ENCODE results near the gene SLITRK5.

The SLITRK5 gene

GRCh38 chr13:87671031-87671752, at the start of gene SLITRK5:
TSS of gene SLITRK5 (plus strand) at chr13:87671371. CDS start at chr13:87675389, 4,018 bp downstream.
- in situ Hi-C loops (cut with MboI; ENCODE audit: low sequenced_read_pairs) = no loop called here

- in situ Hi-C loops (cut with MboI; ENCODE audit: low sequenced_read_pairs) = no loop called here
Observed at GRCh38 chr13:87622971-87623370, 48.2 kb upstream of the SLITRK5 start.

GRCh38 chr13:87656306-87656705, 14.9 kb upstream of the SLITRK5 start:
- in situ Hi-C loops (cut with MboI; ENCODE audit: low sequenced_read_pairs) = no loop called here

GRCh38 chr13:87661471-87661870, 9.7 kb upstream of the SLITRK5 start:
- in situ Hi-C loops (cut with MboI; ENCODE audit: low sequenced_read_pairs) = no loop called here

GRCh38 chr13:87666831-87667230, 4.3 kb upstream of the SLITRK5 start:
- in situ Hi-C loops (cut with MboI; ENCODE audit: low sequenced_read_pairs) = no loop called here

GRCh38 chr13:87667686-87668085, 3.5 kb upstream of the SLITRK5 start:
- in situ Hi-C loops (cut with MboI; ENCODE audit: low sequenced_read_pairs) = no loop called here

GRCh38 chr13:87669379-87669978, 1.7 kb upstream of the SLITRK5 start:
- in situ Hi-C loops (cut with MboI; ENCODE audit: low sequenced_read_pairs) = no loop called here

GRCh38 chr13:87671753-87672605, 808 bp downstream of the SLITRK5 start:
- in situ Hi-C loops (cut with MboI; ENCODE audit: low sequenced_read_pairs) = no loop called here

- in situ Hi-C loops (cut with MboI; ENCODE audit: low sequenced_read_pairs) = no loop called here
Observed at GRCh38 chr13:87674247-87674738, 3.1 kb downstream of the SLITRK5 start.

- in situ Hi-C loops (cut with MboI; ENCODE audit: low sequenced_read_pairs) = no loop called here
Observed at GRCh38 chr13:87675851-87676250, 4.7 kb downstream of the SLITRK5 start.

- in situ Hi-C loops (cut with MboI; ENCODE audit: low sequenced_read_pairs) = no loop called here
Observed at GRCh38 chr13:87676254-87677042, 5.3 kb downstream of the SLITRK5 start.

- in situ Hi-C loops (cut with MboI; ENCODE audit: low sequenced_read_pairs) = no loop called here
Observed at GRCh38 chr13:87677043-87677495, 5.9 kb downstream of the SLITRK5 start.

GRCh38 chr13:87677496-87678371, 6.6 kb downstream of the SLITRK5 start:
- in situ Hi-C loops (cut with MboI; ENCODE audit: low sequenced_read_pairs) = no loop called here

- in situ Hi-C loops (cut with MboI; ENCODE audit: low sequenced_read_pairs) = no loop called here
Observed at GRCh38 chr13:87678372-87678752, 7.2 kb downstream of the SLITRK5 start.

GRCh38 chr13:87680298-87680697, 9.1 kb downstream of the SLITRK5 start:
- in situ Hi-C loops (cut with MboI; ENCODE audit: low sequenced_read_pairs) = no loop called here

GRCh38 chr13:87684850-87685742, 13.9 kb downstream of the SLITRK5 start:
- in situ Hi-C loops (cut with MboI; ENCODE audit: low sequenced_read_pairs) = no loop called here

GRCh38 chr13:87696458-87696857, 25.3 kb downstream of the SLITRK5 start:
- in situ Hi-C loops (cut with MboI; ENCODE audit: low sequenced_read_pairs) = no loop called here

- in situ Hi-C loops (cut with MboI; ENCODE audit: low sequenced_read_pairs) = no loop called here
Observed at GRCh38 chr13:87698268-87698667, 27.1 kb downstream of the SLITRK5 start.

GRCh38 chr13:87709947-87710346, 38.8 kb downstream of the SLITRK5 start:
- in situ Hi-C loops (cut with MboI; ENCODE audit: low sequenced_read_pairs) = no loop called here
